Keratinocyte (primary cell): ENCODE data around the gene TXNL1. TPM values are rescaled to one million over a fixed set of nuclear protein-coding genes. Genes with fewer than 3 reads are reported as not detected.
A peak's percentile ranks its signal among the peaks of the same experiment; 100 is the strongest.

Experiments used
- DNase-seq: peaks from one replicate; pipeline ENCODE4 v3.0.0-alpha.2; 2011; ENCODE audit warnings: low read depth, missing footprints, low spot score
- FAIRE-seq: peaks from 2 replicates; lab custom pipeline; 2011; peaks lifted over from hg19 to GRCh38; lab: Jason Lieb, UNC
- H2AFZ ChIP-seq: 2 replicates; pipeline ENCODE4 v1.6.0; 2012; ENCODE audit warnings: low read length, control low read depth, inconsistent platforms; ENCODE audit not compliant: control insufficient read depth
- H3K27ac ChIP-seq: 2 replicates; pipeline ENCODE4 v1.5.1; 2011; ENCODE audit warnings: low read length; ENCODE audit not compliant: control insufficient read depth, insufficient read depth
- H3K27me3 ChIP-seq: 3 replicates; pipeline ENCODE4 v1.6.0; 2011; ENCODE audit warnings: low read length; ENCODE audit not compliant: control insufficient read depth, insufficient read depth; ENCODE audit errors: extremely low read depth
- H3K36me3 ChIP-seq, 2 experiments: 2 replicates in 1 of 2; 3 replicates in 1 of 2; pipeline ENCODE4 v1.5.1; 2011; ENCODE audit warnings: low read length in 2 of 2, mild to moderate bottlenecking in 1 of 2; ENCODE audit not compliant: control insufficient read depth in 2 of 2, insufficient read depth in 2 of 2; ENCODE audit errors: extremely low read depth in 1 of 2
- H3K4me1 ChIP-seq: 3 replicates; pipeline ENCODE4 v1.5.1; 2011; ENCODE audit warnings: low read length; ENCODE audit not compliant: control insufficient read depth, insufficient read depth; ENCODE audit errors: extremely low read depth
- H3K4me2 ChIP-seq: 3 replicates; pipeline ENCODE4 v1.6.0; 2011; ENCODE audit warnings: low read depth, low read length; ENCODE audit not compliant: control insufficient read depth, insufficient read depth; ENCODE audit errors: extremely low read depth
- H3K4me3 ChIP-seq, 3 experiments: fragments of 200-600 bp in 1 of 3; sonication (generic) in 1 of 3; 2 replicates in 2 of 3; 3 replicates in 1 of 3; pipeline ENCODE4 v1.5.1; 2011 to 2016; ENCODE audit warnings: low read length in 3 of 3, mild to moderate bottlenecking in 3 of 3, control low read depth in 2 of 3, inconsistent platforms in 1 of 3, low read depth in 1 of 3, mixed read lengths in 1 of 3, mixed run types in 1 of 3, moderate library complexity in 1 of 3; ENCODE audit not compliant: control insufficient read depth in 2 of 3, insufficient read depth in 2 of 3; ENCODE audit errors: extremely low read depth in 1 of 3
- H3K79me2 ChIP-seq: 2 replicates; pipeline ENCODE4 v1.6.0; 2012; ENCODE audit warnings: low read length; ENCODE audit not compliant: control insufficient read depth, insufficient read depth
- H3K9ac ChIP-seq: 3 replicates; pipeline ENCODE4 v1.6.0; 2011; ENCODE audit warnings: low read length; ENCODE audit not compliant: control insufficient read depth, insufficient read depth; ENCODE audit errors: extremely low read depth
- H3K9me1 ChIP-seq: 3 replicates; pipeline ENCODE4 v1.6.0; 2011; ENCODE audit warnings: low read length; ENCODE audit not compliant: control insufficient read depth, insufficient read depth; ENCODE audit errors: extremely low read depth
- H3K9me3 ChIP-seq: 2 replicates; pipeline ENCODE4 v1.5.1; 2012; ENCODE audit warnings: low read depth, low read length; ENCODE audit not compliant: control insufficient read depth
- H4K20me1 ChIP-seq: 3 replicates; pipeline ENCODE4 v1.6.0; 2011; ENCODE audit warnings: low read length; ENCODE audit not compliant: control insufficient read depth, insufficient read depth; ENCODE audit errors: extremely low read depth
- CTCF ChIP-seq, 3 experiments: IDR thresholded peaks in 1 of 3; conservative IDR thresholded peaks in 1 of 3; optimal IDR thresholded peaks in 1 of 3; 2 replicates in 2 of 3; 3 replicates in 1 of 3; pipeline versions ENCODE3 to v1.5.1; 2011; ENCODE audit warnings: low read length in 3 of 3, mild to moderate bottlenecking in 3 of 3, moderate library complexity in 2 of 3, control low read depth in 1 of 3, inconsistent platforms in 1 of 3; ENCODE audit not compliant: insufficient read depth in 2 of 3; ENCODE audit errors: extremely low read depth in 1 of 3
- EZH2 ChIP-seq: IDR thresholded peaks from one replicate; pipeline ENCODE4 v1.6.1; 2012; ENCODE audit warnings: inconsistent platforms, mild to moderate bottlenecking, low read length, moderate library complexity
- dilution Hi-C: fragments of 300-500 bp; cut with MboI; formaldehyde crosslinking; loops from one replicate; pipeline ENCODE4 v1.7.0; 2020; ENCODE audit warnings: low sequenced_read_pairs; ENCODE audit not compliant: extremely low pct_ligation_motif_present
- polyA minus RNA-seq, 3 experiments: library from RNA; depleted of rRNA, polyadenylated mRNA; stranded (reverse); fragments of >200 nt; gene quantifications; 1 replicate in 1 of 3; 2 replicates in 1 of 3; 3 replicates in 1 of 3; pipeline ENCODE4 v1.2.3, GENCODE V29; 2011
- polyA plus RNA-seq, 5 experiments: library from polyadenylated mRNA; depleted of rRNA in 3 of 5; stranded (reverse) in 3 of 5; stranded (forward) in 1 of 5; unstranded in 1 of 5; fragments of >200 nt; gene quantifications; 1 replicate in 1 of 5; 2 replicates in 3 of 5; 3 replicates in 1 of 5; pipeline versions ENCODE4 v1.2.1 to v1.2.3, GENCODE V29; 2011 to 2012; ENCODE audit warnings: missing spikeins in 2 of 5, low read depth in 1 of 5, low replicate concordance in 1 of 5

TXNL1 gene
- polyA plus RNA-seq, result 39.4 to 92.5 TPM (median 58.7 TPM) in 3 replicates
- polyA plus RNA-seq (2011; ENCODE audit: low read depth), result 113 TPM
- polyA plus RNA-seq (2011; cell fraction: cytosol; rRNA removed), result 50.6 and 94.6 TPM in 2 replicates
- 31.2 and 49.0 TPM in 2 replicates for polyA plus RNA-seq (2011; cell fraction: nucleus; rRNA removed)
- 65.9 and 67.2 TPM in 2 replicates for polyA plus RNA-seq (2012; ENCODE audit: low replicate concordance)
- polyA minus RNA-seq, result 8.7 to 31.8 TPM (median 14.7 TPM) in 3 replicates
- polyA minus RNA-seq (2011; cell fraction: cytosol; rRNA and poly(A)+ RNA removed), result 9.0 TPM
- 4.3 and 12.8 TPM in 2 replicates for polyA minus RNA-seq (2011; cell fraction: nucleus; rRNA and poly(A)+ RNA removed)

- H3K27ac ChIP-seq, result peak within 1 kb of the TSS; percentile 96
- H3K27me3 ChIP-seq, result no peaks in the 10 kb centered on the region
- no peaks in the 10 kb centered on the region for H3K9me1 ChIP-seq
- H3K4me2 ChIP-seq, result peak within 1 kb of the TSS; percentile 95
- H3K4me3 ChIP-seq, result peak within 1 kb of the TSS; percentile 87 to 99 (median 89)
- H4K20me1 ChIP-seq, result no peaks in the 10 kb centered on the region
- peak within 1 kb of the TSS; percentile 78 for H2AFZ ChIP-seq
- dilution Hi-C loops, result no loop called here
- DNase-seq, result peak; percentile 95
- H3K9ac ChIP-seq, result peak within 1 kb of the TSS; percentile 99
- peaks cover 2 to 7% of the 10 kb centered on the region in 2 experiments for H3K36me3 ChIP-seq
- FAIRE-seq, result peak; percentile 82
- peaks cover 49% of the 10 kb centered on the region for H3K79me2 ChIP-seq
- no peak for TF ChIP-seq CTCF (optimal IDR thresholded peaks at IDR 0.05 in 1 of 3, IDR thresholded peaks at IDR 0.05 in 1 of 3, conservative IDR thresholded peaks at IDR 0.05 in 1 of 3; ENCODE audit: extremely low read depth in 1 of 3, insufficient read depth in 2 of 3, low read length in 3 of 3)
- TF ChIP-seq EZH2, result no peak
- peaks cover 15% of the 10 kb centered on the region for H3K4me1 ChIP-seq
- no peaks in the 10 kb centered on the region for H3K9me3 ChIP-seq
These were observed at the start of gene TXNL1 for GRCh38 chr18:56638232-56639103. Gene TXNL1, minus strand, starts transcription at chr18:56638592. Its CDS starts 152 bp downstream, at chr18:56638440.

- no peaks in the 10 kb centered on the region for H3K9me3 ChIP-seq
- no peaks in the 10 kb centered on the region for H4K20me1 ChIP-seq
- no peaks in the 10 kb centered on the region for H3K4me1 ChIP-seq
- no peaks in the 10 kb centered on the region for H3K36me3 ChIP-seq
- H3K27ac ChIP-seq, result no peak overlapping the region
- H3K9ac ChIP-seq, result no peak overlapping the region
- H3K4me2 ChIP-seq, result no peak overlapping the region
- H3K79me2 ChIP-seq, result no peaks in the 10 kb centered on the region
- no peak overlapping the region for H2AFZ ChIP-seq
- dilution Hi-C loops, result no loop called here
- FAIRE-seq (no peak), DNase-seq (no peak)
- no peak overlapping the region for H3K4me3 ChIP-seq
- TF ChIP-seq CTCF (optimal IDR thresholded peaks at IDR 0.05 in 1 of 3, IDR thresholded peaks at IDR 0.05 in 1 of 3, conservative IDR thresholded peaks at IDR 0.05 in 1 of 3; ENCODE audit: extremely low read depth in 1 of 3, insufficient read depth in 2 of 3, low read length in 3 of 3) (no peak), EZH2 (no peak)
- H3K9me1 ChIP-seq, result no peaks in the 10 kb centered on the region
- H3K27me3 ChIP-seq, result no peaks in the 10 kb centered on the region
These were observed 45.9 kb upstream of the TXNL1 start for GRCh38 chr18:56684277-56684676.
